NCI-H1436 (cell line): ENCODE data around the gene SPHK2.
"Not testable (repeated sequence)": the region's sequence is repeated elsewhere in the genome, so short reads cannot be mapped to it uniquely, and the experiment has no call there.

Source experiments
- DNase-seq: peaks from one replicate; lab custom pipeline; 2025; lab: John Stamatoyannopoulos, UW

Gene SPHK2

DNA sequence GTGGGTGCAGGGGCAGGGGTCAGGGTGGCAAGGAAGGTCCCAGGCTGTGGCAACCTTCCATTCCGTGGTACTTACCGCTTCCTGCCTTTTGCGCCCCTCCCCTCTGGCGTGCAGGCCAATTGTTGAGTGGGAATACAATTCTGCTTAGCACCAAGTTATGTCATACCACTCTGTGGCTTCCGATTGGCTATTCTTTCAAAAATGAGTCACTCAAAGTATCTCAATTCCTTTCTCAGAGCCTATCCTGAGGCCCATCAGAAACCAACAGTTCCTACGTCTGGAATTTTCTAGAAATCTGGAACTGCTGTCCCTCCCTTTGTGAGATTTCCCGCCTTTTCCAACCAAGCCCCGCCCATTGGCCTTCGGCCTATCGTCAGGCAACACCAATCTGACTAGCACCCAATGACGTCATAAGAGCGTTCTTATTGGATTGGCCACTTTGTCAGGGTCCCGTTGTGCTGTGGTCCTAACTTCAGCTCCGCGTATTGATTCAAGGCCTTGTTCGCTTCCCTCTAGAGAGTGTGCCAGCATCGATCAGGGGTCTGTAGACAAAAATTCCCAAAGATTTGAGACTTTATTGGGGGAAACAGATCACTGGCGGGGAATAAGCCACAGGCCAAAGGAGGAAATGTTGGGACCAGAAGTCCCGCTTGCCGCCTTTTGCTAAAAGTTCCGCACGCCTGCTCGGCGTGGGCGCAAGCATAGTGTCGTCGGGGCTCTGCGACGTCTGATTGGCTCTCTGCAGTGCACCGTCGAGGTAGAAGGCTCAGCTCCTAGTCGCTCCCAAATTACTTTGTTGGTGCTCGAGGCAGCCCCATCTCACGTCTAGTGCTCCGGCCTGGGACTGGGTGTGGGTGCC lies 41.8 kb downstream of the SPHK2 start:
- peak; percentile 97 for DNase-seq

GRCh38 chr19:48661711-48662090 lies 42.4 kb downstream of the SPHK2 start:
- DNase-seq: no peak

- no peak for DNase-seq
These were observed 44.4 kb downstream of the SPHK2 start for GRCh38 chr19:48663667-48664066.

GRCh38 chr19:48664476-48664875 lies 45.2 kb downstream of the SPHK2 start:
- no peak for DNase-seq

GRCh38 chr19:48665786-48666185 lies 46.5 kb downstream of the SPHK2 start:
- no peak for DNase-seq

- DNase-seq: no peak
These were observed 49.0 kb downstream of the SPHK2 start for GRCh38 chr19:48668332-48668731.

- no peak for DNase-seq
These were observed 49.5 kb downstream of the SPHK2 start for GRCh38 chr19:48668761-48669160.

GRCh38 chr19:48669903-48670668 lies 50.8 kb downstream of the SPHK2 start:
- no peak for DNase-seq

DNA sequence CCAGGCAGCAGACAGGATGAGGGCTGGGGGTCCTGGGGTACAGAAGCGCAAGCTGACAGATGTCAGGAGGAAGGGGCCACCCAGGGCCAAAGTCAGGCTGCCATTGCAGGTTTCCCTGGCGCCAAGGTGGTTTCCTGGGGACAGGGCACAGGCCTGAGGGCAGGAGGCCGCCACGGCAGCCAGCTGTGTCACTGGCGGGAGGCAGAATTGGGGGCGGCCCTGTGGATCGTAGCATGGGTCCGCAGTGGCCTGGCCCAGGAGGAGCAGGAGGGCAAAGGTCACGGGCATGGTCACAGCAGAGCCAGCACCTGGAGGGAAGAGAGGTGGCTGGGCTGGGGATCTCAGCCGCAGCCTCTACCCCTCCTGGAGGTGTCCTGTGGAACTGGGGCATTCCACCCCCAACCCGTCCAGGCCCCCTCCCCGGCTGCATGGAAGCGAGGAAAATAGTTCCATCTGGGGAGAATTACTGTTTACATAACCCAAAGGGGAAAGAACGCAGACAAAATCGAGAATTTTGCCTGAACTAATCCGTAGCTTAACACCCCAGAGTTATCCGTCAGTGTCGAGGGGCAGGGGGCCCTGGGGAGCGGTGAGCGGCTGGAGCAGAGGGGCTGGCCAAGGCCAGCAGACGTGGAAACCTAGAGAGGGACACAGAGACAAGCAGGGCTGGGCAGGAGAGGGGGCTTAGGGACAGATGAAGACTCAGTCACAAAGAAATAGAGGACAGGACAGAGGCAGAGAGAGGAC lies 51.6 kb downstream of the SPHK2 start:
- DNase-seq: no peak

GRCh38 chr19:48671446-48671995 lies 52.2 kb downstream of the SPHK2 start:
- DNase-seq: no peak

DNA sequence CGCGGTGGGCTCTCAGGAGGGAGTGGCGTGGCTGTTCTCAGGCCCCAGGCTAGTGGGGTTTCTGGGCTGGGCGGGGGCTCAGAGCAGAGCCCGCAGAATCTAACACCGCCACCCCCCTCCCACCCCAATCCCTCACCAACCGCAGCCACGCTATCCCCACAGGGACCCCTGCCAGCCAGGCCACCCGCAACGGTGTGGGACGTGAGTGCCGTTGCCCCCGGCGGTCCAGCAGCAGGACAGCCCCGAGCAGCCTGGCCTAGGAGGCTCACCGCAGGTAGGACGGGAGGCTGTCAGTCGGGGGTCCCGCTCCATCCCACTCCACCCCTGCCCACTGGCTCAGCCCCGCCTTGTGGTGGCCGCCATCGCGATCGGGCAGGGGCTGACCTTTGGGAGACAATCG lies 53.7 kb downstream of the SPHK2 start, which contains the start of gene NTN5:
Gene NTN5 (minus strand): TSS at position 24 of the 400 bp plus-strand sequence. CDS start 2,031 bp downstream, outside the sequence.
- no peak for DNase-seq

DNA sequence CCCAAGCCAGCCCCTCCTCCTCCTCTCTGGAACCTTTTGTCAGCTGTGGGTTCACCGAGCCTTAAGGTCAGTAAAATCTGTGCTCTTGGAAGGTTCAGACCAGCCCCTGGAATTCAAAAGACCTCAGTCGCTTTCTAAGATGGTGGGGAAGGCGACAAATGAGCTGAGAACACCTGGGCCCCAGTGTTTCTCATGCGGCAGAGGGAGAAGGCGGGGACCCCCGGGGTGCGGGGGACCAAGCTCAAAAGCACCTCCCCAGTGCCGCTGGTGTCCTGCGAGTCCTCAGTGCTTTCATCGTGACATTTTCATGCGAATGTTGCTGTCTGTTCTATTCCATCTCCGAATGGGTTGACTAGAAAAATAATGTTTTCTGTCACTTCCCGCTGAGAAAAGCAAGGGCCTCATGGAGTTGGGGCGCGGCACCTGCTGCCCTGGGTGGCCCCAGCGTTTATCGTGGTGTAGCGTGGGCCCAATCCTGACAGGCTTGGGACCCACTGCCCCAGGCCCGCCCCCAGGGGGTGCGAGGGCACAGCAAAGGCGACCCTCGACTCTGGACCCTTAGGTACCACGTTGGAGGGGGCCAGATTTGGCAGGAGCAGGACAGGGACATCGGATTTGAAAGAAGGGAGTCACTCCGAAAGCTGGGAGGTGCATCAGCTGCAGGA lies 54.3 kb downstream of the SPHK2 start:
- DNase-seq: no peak

DNA sequence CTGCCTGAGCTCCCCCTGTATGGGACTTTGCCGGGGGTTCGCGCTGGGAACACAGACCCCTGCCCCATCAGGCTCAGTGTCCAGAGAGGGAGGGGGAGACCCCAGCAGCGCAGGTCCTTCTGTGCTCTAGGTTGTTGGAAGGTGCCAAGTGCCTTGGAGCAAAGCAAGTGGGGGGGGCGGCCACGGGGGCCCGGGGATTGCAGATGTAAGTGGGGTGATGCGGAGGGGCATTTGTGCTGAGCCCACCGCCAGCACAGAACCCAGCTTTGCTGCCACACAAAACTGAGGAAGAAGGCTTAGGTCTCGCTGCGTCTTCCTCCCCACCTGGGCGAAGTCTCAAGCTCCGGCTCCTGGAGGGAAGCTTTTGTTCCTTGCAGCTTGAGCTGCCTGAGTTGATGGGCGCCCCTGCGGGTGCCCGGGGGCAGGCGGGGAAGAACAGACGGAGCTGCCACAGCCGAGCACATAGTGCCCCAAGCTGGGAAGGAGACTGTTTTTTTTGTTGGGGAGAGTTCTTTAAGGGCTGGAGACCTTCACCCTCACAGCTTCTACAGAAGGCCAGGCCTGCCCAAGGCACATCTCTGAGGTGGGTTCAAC lies 55.0 kb downstream of the SPHK2 start:
- DNase-seq: no peak

DNA sequence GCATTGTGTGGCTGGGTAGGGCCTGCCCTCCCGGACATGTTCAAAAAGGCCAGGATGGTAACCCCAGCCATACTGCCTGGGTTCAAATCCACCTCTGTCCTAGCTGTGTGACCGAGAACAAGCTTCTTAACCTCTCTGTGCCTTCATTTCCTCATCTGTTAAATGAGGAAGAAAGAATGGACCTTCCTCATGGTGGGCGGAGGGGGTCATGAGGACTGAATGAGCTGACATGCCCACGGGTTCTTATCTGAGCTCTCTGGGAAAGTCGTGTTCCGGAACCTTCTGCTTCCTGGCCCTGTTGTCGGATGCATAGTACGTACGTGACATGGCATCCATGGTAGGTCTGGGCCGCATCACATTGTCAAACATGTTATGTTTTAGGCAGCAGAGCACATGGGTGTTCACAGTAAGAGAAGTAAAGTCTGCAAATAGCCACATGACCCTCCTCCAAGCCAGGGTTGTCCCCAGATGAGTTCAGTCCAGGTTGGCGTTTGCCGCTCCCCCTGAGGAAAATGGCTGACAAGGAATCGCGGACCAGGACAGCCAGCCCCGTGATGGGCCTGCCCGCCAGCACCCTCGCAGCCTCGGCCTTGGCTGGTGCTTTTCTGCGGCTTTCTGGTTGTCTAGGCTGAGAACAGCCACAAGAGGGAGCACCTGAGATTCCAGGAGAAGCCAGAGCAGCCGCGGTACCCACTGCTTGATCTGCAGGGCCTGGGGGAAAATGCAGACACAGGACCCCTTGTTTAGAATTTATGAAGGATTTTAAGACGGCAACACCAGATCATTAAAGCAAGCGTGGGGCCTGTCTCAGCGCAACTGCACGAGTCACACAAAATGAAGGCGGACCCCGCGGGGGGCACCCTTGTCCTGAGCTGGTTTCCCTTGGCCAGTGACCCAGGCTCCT lies 55.9 kb downstream of the SPHK2 start:
- DNase-seq: peak; percentile 88

- no peak for DNase-seq
These were observed 57.2 kb downstream of the SPHK2 start for GRCh38 chr19:48676487-48676886.

GRCh38 chr19:48676887-48677286 lies 57.6 kb downstream of the SPHK2 start:
- no peak for DNase-seq

GRCh38 chr19:48678201-48678600 lies 58.9 kb downstream of the SPHK2 start:
- no peak for DNase-seq

DNA sequence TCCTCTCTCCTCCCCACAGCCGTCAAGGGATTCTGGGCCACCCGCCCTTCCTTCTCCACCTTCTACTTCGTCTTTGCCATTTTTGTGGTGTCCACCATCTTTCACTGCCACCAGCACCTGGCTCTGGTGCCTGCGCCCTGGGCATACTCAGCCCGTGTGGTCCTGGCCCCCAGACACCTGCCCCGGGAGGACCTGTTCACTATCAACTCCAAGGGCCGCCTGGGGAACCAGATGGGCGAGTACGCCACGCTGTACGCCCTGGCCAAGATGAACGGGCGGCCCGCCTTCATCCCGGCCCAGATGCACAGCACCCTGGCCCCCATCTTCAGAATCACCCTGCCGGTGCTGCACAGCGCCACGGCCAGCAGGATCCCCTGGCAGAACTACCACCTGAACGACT lies 60.7 kb downstream of the SPHK2 start:
- DNase-seq: not testable (repeated sequence)
